A673 (cell line): ENCODE results near the gene GDPD3.

Source experiments
- CTCF ChIP-seq: fragments of 300-800, 200-600 bp; sonication (generic); conservative IDR thresholded peaks from 2 replicates; pipeline ENCODE4 v1.5.1; 2017; ENCODE audit warnings: low read depth, mild to moderate bottlenecking, antibody characterized with exemption, low read length, moderate library complexity, mixed read lengths
- EZH2 ChIP-seq: fragments of 200-600 bp; sonication (generic); IDR thresholded peaks from 2 replicates; pipeline ENCODE4 v1.6.1; 2017; ENCODE audit warnings: borderline replicate concordance, low read depth, mild to moderate bottlenecking, mixed read lengths, antibody characterized with exemption, low read length; ENCODE audit not compliant: poor library complexity, severe bottlenecking

GRCh38 chr16:30094541-30095165 is 18.7 kb downstream of the GDPD3 start:
- TF ChIP-seq CTCF: no peak
- TF ChIP-seq EZH2: no peak
